A549 treated with CORT108297 at 1 μM for 4 hours (cell line): Measurements from ENCODE around the gene ZNF687. TPM values are rescaled to one million over a fixed set of nuclear protein-coding genes. Genes with fewer than 3 reads are reported as not detected.

Experiments used
- total RNA-seq: library from RNA; stranded (reverse); fragments of 200-300 nt; extraction: Qiagen RNA extraction; gene quantifications from 5 replicates; pipeline ENCODE4 v1.2.3, GENCODE V29; 2022

ZNF687 gene
- total RNA-seq: 11.8 to 15.3 TPM (median 14.0 TPM) in 5 replicates

GRCh38 chr1:151281969-151282882 is at the start of gene ZNF687:
Gene ZNF687 (plus strand): TSS chr1:151282299. CDS start chr1:151286292, 3,993 bp downstream.

GRCh38 chr1:151254217-151255213 is 27.6 kb upstream of the ZNF687 start, which contains the start of gene PSMD4:
Gene PSMD4 (plus strand): TSS chr1:151254734. CDS start chr1:151254783, 49 bp downstream.

GRCh38 chr1:151327223-151327902 is 45.3 kb downstream of the ZNF687 start, which contains the start of gene PI4KB:
Gene PI4KB (minus strand): TSS chr1:151327416. CDS start chr1:151316481, 10,935 bp downstream.

Other genes starting within 250 kb of the ZNF687 start
- 0.07 to 0.12 TPM (median 0.07 TPM) in 5 replicates for gene BNIPL, start 245.7 kb upstream of the ZNF687 start, total RNA-seq
- gene C1orf56, start 234.5 kb upstream of the ZNF687 start, total RNA-seq: 5.8 to 8.9 TPM (median 7.1 TPM) in 5 replicates
- 71.6 to 85.1 TPM (median 74.0 TPM) in 5 replicates for gene CDC42SE1, start 222.7 kb upstream of the ZNF687 start, total RNA-seq
- gene MLLT11, start 221.9 kb upstream of the ZNF687 start, total RNA-seq: 14.5 to 18.8 TPM (median 17.8 TPM) in 5 replicates
- gene GABPB2, start 211.5 kb upstream of the ZNF687 start, total RNA-seq: 2.7 to 3.9 TPM (median 3.5 TPM) in 5 replicates
- gene SEMA6C, start 135.7 kb upstream of the ZNF687 start, total RNA-seq: 1.3 to 2.5 TPM (median 1.9 TPM) in 5 replicates
- not detected in 5 replicates for gene TNFAIP8L2, start 125.7 kb upstream of the ZNF687 start, total RNA-seq
- gene LYSMD1, start 116.4 kb upstream of the ZNF687 start, total RNA-seq: 5.3 to 7.5 TPM (median 6.6 TPM) in 5 replicates
- 44.0 to 49.0 TPM (median 44.9 TPM) in 5 replicates for gene SCNM1, start 116.2 kb upstream of the ZNF687 start, total RNA-seq
- gene TMOD4, start 106.3 kb upstream of the ZNF687 start, total RNA-seq: 0.30 to 0.46 TPM (median 0.35 TPM) in 4 of 5 replicates, not detected in the other
- gene VPS72, start 92.1 kb upstream of the ZNF687 start, total RNA-seq: 39.9 to 66.6 TPM (median 45.1 TPM) in 5 replicates
- gene PIP5K1A, start 83.7 kb upstream of the ZNF687 start, total RNA-seq: 42.3 to 54.3 TPM (median 44.7 TPM) in 5 replicates
- 172 to 208 TPM (median 186 TPM) in 5 replicates for gene PSMD4, start 27.6 kb upstream of the ZNF687 start, total RNA-seq
- gene PI4KB, start 45.1 kb downstream of the ZNF687 start, total RNA-seq: 24.1 to 27.9 TPM (median 26.2 TPM) in 5 replicates
- gene RFX5, start 65.0 kb downstream of the ZNF687 start, total RNA-seq: 23.7 to 28.4 TPM (median 25.6 TPM) in 5 replicates
- 5.9 to 8.4 TPM (median 6.1 TPM) in 5 replicates for gene SELENBP1, start 90.4 kb downstream of the ZNF687 start, total RNA-seq
- gene PSMB4, start 117.3 kb downstream of the ZNF687 start, total RNA-seq: 362 to 444 TPM (median 420 TPM) in 5 replicates
- gene POGZ, start 177.2 kb downstream of the ZNF687 start, total RNA-seq: 19.2 to 22.2 TPM (median 20.1 TPM) in 5 replicates
- gene CGN, start 229.1 kb downstream of the ZNF687 start, total RNA-seq: 1.1 to 1.6 TPM (median 1.4 TPM) in 5 replicates